Panc1 (cell line): ENCODE measurements around the gene FRMD1. TPM values are rescaled to one million over a fixed set of nuclear protein-coding genes. Genes with fewer than 3 reads are reported as not detected.

Experiments used
- ATAC-seq: fragments of 200-7000 bp; cut with Tn5 transposase; 2 replicates; pipeline ENCODE4 v1.9.1; 2020; ENCODE audit warnings: mild to moderate bottlenecking, moderate library complexity
- BruUV-seq: library from RNA; stranded (reverse); fragments of 400-500 nt; replicated peaks from 2 replicates; lab custom pipeline; 2021; lab: Mats Ljungman, UMichigan
- CTCF ChIA-PET: fragments of 300-600 bp; sonication (Branson Sonifier 250); formaldehyde crosslinking; loops from one replicate; lab custom pipeline; 2022; ENCODE audit warnings: antibody characterized with exemption; lab: Charles Lee
- POLR2A ChIA-PET: fragments of 300-600 bp; sonication (Branson Sonifier 250); formaldehyde crosslinking; loops from one replicate; lab custom pipeline; 2022; ENCODE audit warnings: antibody characterized with exemption; lab: Charles Lee
- DNase-seq: peaks from one replicate; pipeline ENCODE4 v3.0.0-alpha.2; 2010; ENCODE audit warnings: low read depth, low spot score
- H3K27ac ChIP-seq: 2 replicates; pipeline ENCODE4 v1.5.1; 2011; ENCODE audit warnings: mild to moderate bottlenecking, low read length, inconsistent platforms
- H3K27me3 ChIP-seq: fragments of 200-500 bp; sonication (Bioruptor generic); 2 replicates; pipeline ENCODE4 v1.6.0; 2014; ENCODE audit warnings: low read length, inconsistent platforms; ENCODE audit not compliant: control insufficient read depth, insufficient read depth
- H3K36me3 ChIP-seq: fragments of 200-500 bp; sonication (Bioruptor generic); 2 replicates; pipeline ENCODE4 v1.5.1; 2014; ENCODE audit warnings: inconsistent platforms, mild to moderate bottlenecking, low read length, moderate library complexity; ENCODE audit not compliant: control insufficient read depth, insufficient read depth
- H3K4me1 ChIP-seq: 2 replicates; pipeline ENCODE4 v1.5.1; 2011; ENCODE audit warnings: inconsistent platforms, mild to moderate bottlenecking, low read length, moderate library complexity; ENCODE audit not compliant: control insufficient read depth, insufficient read depth
- H3K4me3 ChIP-seq, 2 experiments: 2 replicates each; pipeline ENCODE4 v1.5.1; 2011 to 2012; ENCODE audit warnings: low read depth in 2 of 2, low read length in 2 of 2, mild to moderate bottlenecking in 2 of 2, inconsistent platforms in 1 of 2, moderate library complexity in 1 of 2
- H3K9me3 ChIP-seq: fragments of 200-500 bp; sonication (Bioruptor generic); 2 replicates; pipeline ENCODE4 v1.5.1; 2014; ENCODE audit warnings: low read depth, mild to moderate bottlenecking, inconsistent platforms, low read length, moderate library complexity; ENCODE audit not compliant: control insufficient read depth, insufficient read depth
- POLR2AphosphoS5 ChIP-seq: IDR thresholded peaks from 2 replicates; pipeline ENCODE4 v1.6.1; 2012; ENCODE audit warnings: mild to moderate bottlenecking, low read depth, low read length, moderate library complexity
- SIN3A ChIP-seq: IDR thresholded peaks from 2 replicates; pipeline ENCODE4 v1.6.1; 2012; ENCODE audit warnings: low read depth, mild to moderate bottlenecking, low read length, moderate library complexity, borderline replicate concordance; ENCODE audit not compliant: insufficient read depth
- TCF7L2 ChIP-seq: IDR thresholded peaks from 2 replicates; pipeline ENCODE4 v1.6.1; 2011; ENCODE audit warnings: mild to moderate bottlenecking, low read depth, low read length, inconsistent platforms
- in situ Hi-C: cut with HindIII; loops from 2 replicates; pipeline ENCODE4 v1.10.0; 2016; ENCODE audit warnings: low sequenced_read_pairs, low pct_unique_long_range_greater_than_20kb
- intact Hi-C: fragments of 100-400 bp; cut with micrococcal nuclease; formaldehyde crosslinking; loops from one replicate; pipeline ENCODE4 v1.10.0; 2022; ENCODE audit not compliant: unreplicated experiment
- total RNA-seq: library from RNA; stranded (reverse); gene quantifications from one replicate; pipeline ENCODE4 v1.2.1, GENCODE V29; 2021; ENCODE audit not compliant: unreplicated experiment
- TF ChIP-seq, protein P1 (sequence below), 2 experiments: IDR thresholded peaks; 2 replicates each; pipeline ENCODE4 v1.6.1; 2011 to 2012; ENCODE audit warnings: low read depth in 2 of 2, control low read depth in 1 of 2, low read length in 1 of 2, mild to moderate bottlenecking in 1 of 2, moderate library complexity in 1 of 2; ENCODE audit not compliant: insufficient read depth in 1 of 2
- TF ChIP-seq, protein P2 (sequence below): fragments of 450-650 bp; IDR thresholded peaks from 2 replicates; pipeline ENCODE4 v1.5.1; 2017; ENCODE audit warnings: mild to moderate bottlenecking

FRMD1 gene
- total RNA-seq, 1 experiment from 2014 or later: 0.15 TPM

DNA sequence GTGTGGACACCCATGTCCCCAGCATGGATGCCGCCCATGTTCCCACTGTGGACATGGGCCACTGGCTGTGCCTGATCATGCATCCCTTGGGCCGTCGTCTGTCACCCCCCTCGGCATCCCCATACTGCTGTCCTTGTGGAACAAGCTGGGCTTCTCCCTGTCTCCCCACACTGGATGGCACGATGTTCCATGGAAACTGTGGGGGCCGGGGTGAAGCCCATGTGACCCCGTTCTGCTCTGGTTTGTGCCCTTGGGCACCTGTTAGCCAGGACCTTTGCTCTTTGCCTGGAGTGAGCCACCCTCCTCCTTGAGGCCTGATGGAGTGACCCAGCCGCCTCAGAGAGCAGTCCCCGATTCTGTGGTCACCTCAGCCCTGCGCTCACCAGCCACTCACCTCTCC, 7.6 kb upstream of the FRMD1 start:
- BruUV-seq: no TSS peak
- ATAC-seq (no peak), DNase-seq (no peak)
- intact Hi-C loops: no loop called here
- Histone ChIP-seq H3K4me1 (peaks cover 25% of the 10 kb centered on the region), H3K36me3 (no peaks in the 10 kb centered on the region), H3K9me3 (no peaks in the 10 kb centered on the region), H3K4me3 (no peak overlapping the region), H3K27ac (no peak overlapping the region), H3K27me3 (no peaks in the 10 kb centered on the region)
- TF ChIP-seq, protein P1, sequence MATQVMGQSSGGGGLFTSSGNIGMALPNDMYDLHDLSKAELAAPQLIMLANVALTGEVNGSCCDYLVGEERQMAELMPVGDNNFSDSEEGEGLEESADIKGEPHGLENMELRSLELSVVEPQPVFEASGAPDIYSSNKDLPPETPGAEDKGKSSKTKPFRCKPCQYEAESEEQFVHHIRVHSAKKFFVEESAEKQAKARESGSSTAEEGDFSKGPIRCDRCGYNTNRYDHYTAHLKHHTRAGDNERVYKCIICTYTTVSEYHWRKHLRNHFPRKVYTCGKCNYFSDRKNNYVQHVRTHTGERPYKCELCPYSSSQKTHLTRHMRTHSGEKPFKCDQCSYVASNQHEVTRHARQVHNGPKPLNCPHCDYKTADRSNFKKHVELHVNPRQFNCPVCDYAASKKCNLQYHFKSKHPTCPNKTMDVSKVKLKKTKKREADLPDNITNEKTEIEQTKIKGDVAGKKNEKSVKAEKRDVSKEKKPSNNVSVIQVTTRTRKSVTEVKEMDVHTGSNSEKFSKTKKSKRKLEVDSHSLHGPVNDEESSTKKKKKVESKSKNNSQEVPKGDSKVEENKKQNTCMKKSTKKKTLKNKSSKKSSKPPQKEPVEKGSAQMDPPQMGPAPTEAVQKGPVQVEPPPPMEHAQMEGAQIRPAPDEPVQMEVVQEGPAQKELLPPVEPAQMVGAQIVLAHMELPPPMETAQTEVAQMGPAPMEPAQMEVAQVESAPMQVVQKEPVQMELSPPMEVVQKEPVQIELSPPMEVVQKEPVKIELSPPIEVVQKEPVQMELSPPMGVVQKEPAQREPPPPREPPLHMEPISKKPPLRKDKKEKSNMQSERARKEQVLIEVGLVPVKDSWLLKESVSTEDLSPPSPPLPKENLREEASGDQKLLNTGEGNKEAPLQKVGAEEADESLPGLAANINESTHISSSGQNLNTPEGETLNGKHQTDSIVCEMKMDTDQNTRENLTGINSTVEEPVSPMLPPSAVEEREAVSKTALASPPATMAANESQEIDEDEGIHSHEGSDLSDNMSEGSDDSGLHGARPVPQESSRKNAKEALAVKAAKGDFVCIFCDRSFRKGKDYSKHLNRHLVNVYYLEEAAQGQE (IDR thresholded peaks at IDR 0.05; ENCODE audit: insufficient read depth in 1 of 2, low read depth in 2 of 2, low read length in 1 of 2): no peak
- TF ChIP-seq SIN3A: no peak
- TF ChIP-seq, protein P2, sequence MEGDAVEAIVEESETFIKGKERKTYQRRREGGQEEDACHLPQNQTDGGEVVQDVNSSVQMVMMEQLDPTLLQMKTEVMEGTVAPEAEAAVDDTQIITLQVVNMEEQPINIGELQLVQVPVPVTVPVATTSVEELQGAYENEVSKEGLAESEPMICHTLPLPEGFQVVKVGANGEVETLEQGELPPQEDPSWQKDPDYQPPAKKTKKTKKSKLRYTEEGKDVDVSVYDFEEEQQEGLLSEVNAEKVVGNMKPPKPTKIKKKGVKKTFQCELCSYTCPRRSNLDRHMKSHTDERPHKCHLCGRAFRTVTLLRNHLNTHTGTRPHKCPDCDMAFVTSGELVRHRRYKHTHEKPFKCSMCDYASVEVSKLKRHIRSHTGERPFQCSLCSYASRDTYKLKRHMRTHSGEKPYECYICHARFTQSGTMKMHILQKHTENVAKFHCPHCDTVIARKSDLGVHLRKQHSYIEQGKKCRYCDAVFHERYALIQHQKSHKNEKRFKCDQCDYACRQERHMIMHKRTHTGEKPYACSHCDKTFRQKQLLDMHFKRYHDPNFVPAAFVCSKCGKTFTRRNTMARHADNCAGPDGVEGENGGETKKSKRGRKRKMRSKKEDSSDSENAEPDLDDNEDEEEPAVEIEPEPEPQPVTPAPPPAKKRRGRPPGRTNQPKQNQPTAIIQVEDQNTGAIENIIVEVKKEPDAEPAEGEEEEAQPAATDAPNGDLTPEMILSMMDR: no peak
- no peak for TF ChIP-seq TCF7L2
- TF ChIP-seq POLR2AphosphoS5: no peak
- CTCF ChIA-PET: no interaction called here
- in situ Hi-C loops: no loop called here
- POLR2A ChIA-PET: interaction anchor here (0.5 kb wide), 1 partner anchor 44 kb away, joined by 3 read pairs; no protein-coding TSS in a partner anchor

DNA sequence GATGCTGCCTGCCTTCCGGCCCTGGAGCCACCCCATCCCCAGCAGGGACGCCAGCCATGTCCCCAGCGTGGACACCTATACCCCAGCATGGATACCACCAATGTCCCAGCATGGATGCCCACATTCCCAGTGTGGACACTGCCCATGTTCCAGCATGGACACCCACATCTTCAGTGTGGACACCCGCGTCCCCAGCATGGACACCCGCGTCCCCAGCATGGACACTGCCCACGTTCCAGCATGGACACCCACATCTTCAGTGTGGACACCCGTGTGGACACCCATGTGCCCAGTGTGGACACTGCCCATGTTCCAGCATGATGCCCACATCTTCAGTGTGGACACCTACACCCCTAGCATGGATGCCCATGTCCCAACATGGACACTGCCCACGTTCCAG, 7.1 kb upstream of the FRMD1 start:
- TF ChIP-seq, protein P2: no peak
- TF ChIP-seq TCF7L2: no peak
- no peak for TF ChIP-seq POLR2AphosphoS5
- TF ChIP-seq SIN3A: no peak
- TF ChIP-seq, protein P1 (IDR thresholded peaks at IDR 0.05; ENCODE audit: insufficient read depth in 1 of 2, low read depth in 2 of 2, low read length in 1 of 2): no peak
- intact Hi-C loops: no loop called here
- ATAC-seq: no peak

More for the DNA sequence above, 7.1 kb upstream of the FRMD1 start:
- Histone ChIP-seq H3K36me3 (no peaks in the 10 kb centered on the region), H3K27me3 (no peaks in the 10 kb centered on the region), H3K9me3 (no peaks in the 10 kb centered on the region), H3K4me1 (peaks cover 25% of the 10 kb centered on the region), H3K27ac (no peak overlapping the region), H3K4me3 (no peak overlapping the region)
- BruUV-seq: no TSS peak
- DNase-seq: no peak
- in situ Hi-C loops: no loop called here
- ChIA-PET CTCF (no interaction called here), POLR2A (no interaction called here)
